Stomach smooth muscle (tissue), 2 donors: ENCODE data around the gene VARS2.
A peak's percentile ranks its signal among the peaks of the same experiment; 100 is the strongest.
"Not testable (repeated sequence)": the region's sequence is repeated elsewhere in the genome, so short reads cannot be mapped to it uniquely, and the experiment has no call there.

Experiments used
- H3K27ac ChIP-seq: one replicate; pipeline ENCODE4 v1.7.0; 2013; ENCODE audit warnings: mild to moderate bottlenecking, low read length, inconsistent platforms
- H3K27me3 ChIP-seq, 2 donors: one replicate each; pipeline ENCODE4 v1.7.0; 2013; ENCODE audit warnings: low read length in 2 of 2; ENCODE audit not compliant: insufficient read depth in 2 of 2, control insufficient read depth in 1 of 2
- H3K36me3 ChIP-seq, 2 donors: one replicate each; pipeline ENCODE4 v1.7.0; 2013; ENCODE audit warnings: low read length in 2 of 2; ENCODE audit not compliant: control insufficient read depth in 2 of 2, insufficient read depth in 2 of 2
- H3K4me1 ChIP-seq: one replicate; pipeline ENCODE4 v1.7.0; 2013; ENCODE audit warnings: low read length; ENCODE audit not compliant: control insufficient read depth, insufficient read depth
- H3K4me3 ChIP-seq, 2 donors: one replicate each; pipeline ENCODE4 v1.7.0; 2013; ENCODE audit warnings: low read length in 2 of 2
- H3K9ac ChIP-seq, 2 donors: one replicate each; pipeline ENCODE4 v1.7.0; 2013; ENCODE audit warnings: low read length in 2 of 2, mild to moderate bottlenecking in 1 of 2
- H3K9me3 ChIP-seq, 2 donors: one replicate each; pipeline ENCODE4 v1.7.0; 2013; ENCODE audit warnings: low read length in 2 of 2; ENCODE audit not compliant: control insufficient read depth in 2 of 2
- donor health status: healthy.
- donor health status: Pancreatic carcinoma.

The VARS2 gene

DNA sequence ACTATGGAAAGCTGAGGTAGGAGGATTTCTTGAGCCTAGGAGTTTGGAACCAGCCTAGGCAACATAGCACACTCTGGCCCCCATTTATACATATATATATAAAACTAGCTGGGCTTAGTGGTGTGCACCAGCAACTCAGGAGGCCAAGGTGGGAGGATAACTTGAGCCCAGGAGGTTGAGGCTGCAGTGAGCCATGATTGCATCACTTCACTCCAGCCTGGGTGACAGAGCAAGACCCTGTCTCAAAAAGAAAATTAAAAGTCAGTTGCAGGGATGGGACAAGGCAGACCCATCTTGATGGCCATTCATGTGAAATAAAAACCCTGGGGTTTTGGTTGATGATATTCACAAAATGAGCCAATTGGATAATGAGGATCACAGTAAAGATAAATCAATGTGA is 12.6 kb upstream of the VARS2 start:
- Histone ChIP-seq H3K27me3 (no peaks in the 10 kb centered on the region), H3K36me3 (peaks cover 28 to 32% of the 10 kb centered on the region in 2 donors), H3K27ac (no peak overlapping the region), H3K9ac (no peak overlapping the region), H3K4me3 (no peak overlapping the region), H3K9me3 (no peaks in the 10 kb centered on the region), H3K4me1 (no peaks in the 10 kb centered on the region)

GRCh38 chr6:30902196-30902595 is 11.8 kb upstream of the VARS2 start:
- not testable (repeated sequence) for H3K9ac ChIP-seq, H3K4me1 ChIP-seq, H3K27me3 ChIP-seq, H3K27ac ChIP-seq, H3K4me3 ChIP-seq, H3K9me3 ChIP-seq
- H3K36me3 ChIP-seq, result peaks cover 22 to 28% of the 10 kb centered on the region in 2 donors

DNA sequence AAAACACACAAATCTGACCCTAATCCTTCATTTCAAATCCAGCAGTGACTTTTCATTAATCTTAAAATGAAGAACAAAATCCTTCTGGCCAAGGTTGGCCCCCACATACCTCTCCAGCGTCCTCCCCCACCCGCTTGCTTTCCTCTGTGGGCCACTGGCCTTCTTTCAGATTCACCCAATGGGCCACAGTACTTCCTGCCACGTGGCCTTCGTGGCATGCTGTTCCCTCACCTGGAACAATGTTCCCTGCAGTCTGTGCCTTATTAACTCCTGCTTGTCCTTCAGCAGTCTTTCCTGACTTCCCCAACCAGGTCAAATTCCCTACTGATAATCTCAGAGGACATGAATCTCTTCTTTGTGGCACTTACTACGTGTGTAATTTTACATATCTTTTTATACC is 11.3 kb upstream of the VARS2 start:
- no peaks in the 10 kb centered on the region for H3K4me1 ChIP-seq
- H3K27me3 ChIP-seq, result no peaks in the 10 kb centered on the region
- H3K4me3 ChIP-seq, result no peak overlapping the region
- no peak overlapping the region for H3K27ac ChIP-seq
- H3K9ac ChIP-seq, result no peak overlapping the region
- H3K9me3 ChIP-seq, result no peaks in the 10 kb centered on the region
- peaks cover 17 to 23% of the 10 kb centered on the region in 2 donors for H3K36me3 ChIP-seq

DNA sequence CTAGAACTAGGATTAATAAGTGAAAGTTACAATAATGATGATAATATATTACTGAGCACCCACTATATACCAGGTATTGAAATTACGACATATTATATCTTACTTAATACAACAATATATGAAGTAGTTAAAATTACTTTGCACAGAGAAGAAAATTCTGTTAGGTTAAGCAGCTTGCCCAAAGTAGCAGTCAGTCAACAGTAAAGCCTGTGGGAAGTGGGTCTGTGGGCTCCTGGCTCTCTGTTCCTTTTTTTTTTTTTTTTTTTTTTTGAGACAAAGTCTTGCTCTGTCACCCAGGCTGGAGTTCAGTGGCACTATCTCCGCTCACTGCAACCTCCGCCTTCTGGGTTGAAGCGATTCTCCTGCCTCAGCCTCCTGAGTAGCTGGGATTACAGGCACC is 10.8 kb upstream of the VARS2 start:
- no peak overlapping the region for H3K27ac ChIP-seq
- H3K36me3 ChIP-seq, result peaks cover 11 to 17% of the 10 kb centered on the region in 2 donors
- no peaks in the 10 kb centered on the region for H3K27me3 ChIP-seq
- H3K9ac ChIP-seq, result no peak overlapping the region
- H3K4me3 ChIP-seq, result no peak overlapping the region
- no peaks in the 10 kb centered on the region for H3K9me3 ChIP-seq
- H3K4me1 ChIP-seq, result no peaks in the 10 kb centered on the region

GRCh38 chr6:30907290-30907757 is 6.7 kb upstream of the VARS2 start:
- Histone ChIP-seq H3K4me3 (peak overlapping the region; percentile 50 to 99), H3K36me3 (peaks cover 11 to 22% of the 10 kb centered on the region in 2 donors), H3K4me1 (peaks cover 13% of the 10 kb centered on the region)
- not testable (repeated sequence) for H3K27me3 ChIP-seq, H3K27ac ChIP-seq, H3K9ac ChIP-seq, H3K9me3 ChIP-seq

DNA sequence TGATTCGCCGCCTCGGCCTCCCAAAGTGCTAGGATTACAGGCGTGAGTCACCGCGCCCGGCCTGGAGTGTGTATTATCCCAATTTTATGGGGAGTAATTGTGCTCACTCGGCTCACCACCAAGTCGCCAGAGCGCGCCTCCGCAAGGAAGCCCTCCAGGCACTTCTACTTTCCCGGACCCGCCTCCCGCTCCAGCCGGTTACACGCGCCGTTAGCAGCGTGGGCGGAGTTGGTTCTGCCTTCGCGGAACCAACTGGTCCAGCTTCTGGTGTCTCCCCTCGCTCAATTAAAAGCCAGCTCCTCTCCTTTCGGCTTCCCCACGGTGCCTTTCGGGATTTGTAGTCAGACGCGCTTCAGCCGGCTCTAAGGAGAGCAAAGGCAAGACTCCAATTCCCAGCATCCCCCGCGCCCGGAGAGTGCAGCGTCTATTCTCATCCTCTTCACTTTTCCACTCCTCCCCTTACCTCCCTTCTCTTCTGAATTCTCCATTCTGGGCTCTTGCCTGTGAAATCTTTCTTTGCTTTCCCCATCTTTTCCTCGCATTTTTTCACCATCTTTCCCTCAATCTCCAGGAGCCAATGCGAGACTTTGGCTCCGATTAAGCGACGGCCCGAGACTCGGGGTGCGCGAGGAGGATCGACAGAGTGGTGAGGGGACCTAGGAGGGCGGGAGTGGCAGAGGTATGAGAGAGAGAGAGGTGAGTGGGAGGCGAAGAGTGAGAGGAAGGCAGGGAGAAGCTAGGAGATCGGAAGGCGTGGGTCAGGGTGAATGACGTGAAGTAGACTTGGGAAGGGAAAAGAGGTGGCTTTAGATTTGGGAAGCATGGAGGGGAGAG is 6.1 kb upstream of the VARS2 start, which contains the start of gene GTF2H4:
TSS of gene GTF2H4 (plus strand) at position 450 of the 834 bp plus-strand sequence.
- H3K27me3 ChIP-seq, result no peaks in the 10 kb centered on the region
- peak within 1 kb of the TSS; percentile 82 to 99 for H3K4me3 ChIP-seq
- peaks cover 13 to 25% of the 10 kb centered on the region in 2 donors for H3K36me3 ChIP-seq
- peak within 1 kb of the TSS; percentile 85 to 93 for H3K9ac ChIP-seq
- H3K9me3 ChIP-seq, result no peaks in the 10 kb centered on the region
- peak within 1 kb of the TSS; percentile 37 for H3K27ac ChIP-seq
- H3K4me1 ChIP-seq, result peaks cover 13% of the 10 kb centered on the region

DNA sequence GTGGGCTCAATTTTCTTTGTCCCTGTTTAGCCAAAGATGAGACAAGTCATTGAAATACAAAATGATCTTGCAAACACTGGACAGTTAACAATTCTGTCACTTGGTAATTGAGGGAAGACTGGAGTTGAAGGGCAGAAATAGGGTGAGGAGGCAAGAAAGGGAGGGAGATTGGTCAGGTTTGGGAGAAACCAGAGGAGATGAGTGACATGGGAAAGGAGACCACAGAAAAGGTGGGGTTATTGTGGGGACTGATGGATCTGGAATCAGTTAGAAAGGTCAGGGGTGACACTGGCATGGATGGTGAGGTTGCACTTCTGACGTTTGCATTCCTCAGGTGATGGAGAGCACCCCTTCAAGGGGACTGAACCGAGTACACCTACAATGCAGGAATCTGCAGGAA is 5.3 kb upstream of the VARS2 start:
- H3K4me3 ChIP-seq, result peak overlapping the region; percentile 82 to 99
- H3K27me3 ChIP-seq, result no peaks in the 10 kb centered on the region
- H3K9ac ChIP-seq, result peak overlapping the region; percentile 85 to 93
- no peaks in the 10 kb centered on the region for H3K9me3 ChIP-seq
- peaks cover 13 to 25% of the 10 kb centered on the region in 2 donors for H3K36me3 ChIP-seq
- no peak overlapping the region for H3K27ac ChIP-seq
- peaks cover 18% of the 10 kb centered on the region for H3K4me1 ChIP-seq

DNA sequence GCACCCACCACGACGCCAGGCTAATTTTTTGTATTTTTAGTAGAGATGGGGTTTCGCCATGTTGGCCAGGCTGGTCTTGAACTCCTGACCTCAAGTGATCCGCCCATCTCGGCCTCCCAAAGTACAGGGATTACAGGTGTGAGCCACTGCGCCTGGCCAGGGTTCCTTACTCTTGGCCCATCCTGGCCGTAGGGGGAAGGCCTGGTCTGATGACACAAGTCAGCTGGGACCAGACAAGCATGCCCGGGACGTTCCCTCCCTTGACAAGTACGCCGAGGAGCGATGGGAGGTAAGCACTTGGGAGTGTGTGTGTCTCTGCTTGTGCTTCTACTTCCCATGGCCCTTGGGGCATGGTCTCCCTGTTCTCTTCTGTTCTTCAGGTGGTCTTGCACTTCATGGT is 3.6 kb upstream of the VARS2 start:
- H3K9me3 ChIP-seq, H3K9ac ChIP-seq, H3K4me3 ChIP-seq, H3K27ac ChIP-seq, H3K27me3 ChIP-seq: not testable (repeated sequence)
- peaks cover 32% of the 10 kb centered on the region for H3K4me1 ChIP-seq
- H3K36me3 ChIP-seq, result peaks cover 13 to 25% of the 10 kb centered on the region in 2 donors

GRCh38 chr6:30912746-30913520 is 1.1 kb upstream of the VARS2 start:
- Histone ChIP-seq H3K4me1 (peaks cover 39% of the 10 kb centered on the region), H3K4me3 (no peak overlapping the region), H3K27ac (peak overlapping the region; percentile 93), H3K27me3 (no peaks in the 10 kb centered on the region), H3K9ac (no peak overlapping the region), H3K9me3 (no peaks in the 10 kb centered on the region), H3K36me3 (peaks cover 13 to 31% of the 10 kb centered on the region in 2 donors)

GRCh38 chr6:30913721-30914075 is 340 bp upstream of the VARS2 start:
- no peaks in the 10 kb centered on the region for H3K27me3 ChIP-seq
- H3K36me3 ChIP-seq, result peaks cover 14 to 33% of the 10 kb centered on the region in 2 donors
- peak overlapping the region; percentile 93 for H3K27ac ChIP-seq
- H3K4me1 ChIP-seq, result peaks cover 35% of the 10 kb centered on the region
- peak overlapping the region; percentile 55 to 67 for H3K9ac ChIP-seq
- peak overlapping the region; percentile 34 to 80 for H3K4me3 ChIP-seq
- H3K9me3 ChIP-seq, result no peaks in the 10 kb centered on the region
